DND-41 (cell line): ENCODE measurements around the gene NPC1L1.

ENCODE experiments used
- CTCF ChIP-seq: IDR thresholded peaks from 2 replicates; pipeline ENCODE4 v1.5.1; 2012; ENCODE audit warnings: borderline replicate concordance, low read length, moderate library complexity, mild to moderate bottlenecking; ENCODE audit not compliant: poor library complexity, severe bottlenecking; ENCODE audit errors: extremely low read depth
- EZH2 ChIP-seq: IDR thresholded peaks from 3 replicates; pipeline ENCODE4 v1.6.1; 2012; ENCODE audit warnings: borderline replicate concordance, low read depth, mild to moderate bottlenecking, moderate library complexity, low read length, inconsistent platforms; ENCODE audit not compliant: severe bottlenecking

DNA sequence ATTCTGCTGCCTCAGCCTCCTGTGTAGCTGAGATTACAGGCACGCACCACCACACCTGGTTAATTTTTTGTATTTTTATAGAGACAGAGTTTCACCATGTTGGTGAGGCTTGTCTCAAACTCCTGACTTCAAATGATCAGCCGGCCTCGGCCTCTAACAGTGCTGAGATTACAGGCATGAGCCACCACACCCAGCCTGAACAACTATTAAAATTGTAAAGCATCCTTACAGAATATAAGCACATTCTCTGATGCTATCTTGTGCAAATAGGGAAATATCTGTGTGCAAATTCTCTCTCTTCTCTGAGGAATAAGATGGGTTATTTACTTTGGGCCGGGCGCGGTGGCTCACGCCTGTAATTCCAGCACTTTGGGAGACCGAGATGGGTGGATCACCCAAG is 63.2 kb downstream of the NPC1L1 start:
- TF ChIP-seq CTCF (no peak), EZH2 (no peak)
